Measurements from ENCODE around the gene RCC1. TPM values are rescaled to one million over a fixed set of nuclear protein-coding genes. Genes with fewer than 3 reads are reported as not detected.
"Not testable (repeated sequence)": the region's sequence is repeated elsewhere in the genome, so short reads cannot be mapped to it uniquely, and the experiment has no call there.

Gene RCC1
- total RNA-seq, 1 donor from 2014 or later = 4.1 TPM

DNA sequence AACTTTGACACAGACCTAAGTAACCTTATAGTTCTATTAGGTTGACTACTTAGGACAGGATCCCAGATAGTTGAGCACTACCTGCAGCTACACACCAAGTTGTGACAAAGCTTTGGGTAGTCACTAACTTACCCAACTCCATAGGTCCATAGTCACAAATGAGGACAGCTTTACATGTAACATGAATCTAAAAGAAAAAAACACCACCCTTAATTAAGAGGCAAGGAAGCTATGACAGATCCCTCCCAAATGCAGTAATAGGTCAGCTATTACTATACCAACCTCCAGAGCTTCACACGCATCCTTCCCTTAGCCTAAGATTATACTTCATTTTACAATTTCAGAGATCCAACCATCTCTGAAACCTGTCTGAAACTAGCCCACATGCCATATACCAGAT is 73.6 kb downstream of the RCC1 start:
- no peak for DNase-seq (ENCODE audit: low spot score)

DNA sequence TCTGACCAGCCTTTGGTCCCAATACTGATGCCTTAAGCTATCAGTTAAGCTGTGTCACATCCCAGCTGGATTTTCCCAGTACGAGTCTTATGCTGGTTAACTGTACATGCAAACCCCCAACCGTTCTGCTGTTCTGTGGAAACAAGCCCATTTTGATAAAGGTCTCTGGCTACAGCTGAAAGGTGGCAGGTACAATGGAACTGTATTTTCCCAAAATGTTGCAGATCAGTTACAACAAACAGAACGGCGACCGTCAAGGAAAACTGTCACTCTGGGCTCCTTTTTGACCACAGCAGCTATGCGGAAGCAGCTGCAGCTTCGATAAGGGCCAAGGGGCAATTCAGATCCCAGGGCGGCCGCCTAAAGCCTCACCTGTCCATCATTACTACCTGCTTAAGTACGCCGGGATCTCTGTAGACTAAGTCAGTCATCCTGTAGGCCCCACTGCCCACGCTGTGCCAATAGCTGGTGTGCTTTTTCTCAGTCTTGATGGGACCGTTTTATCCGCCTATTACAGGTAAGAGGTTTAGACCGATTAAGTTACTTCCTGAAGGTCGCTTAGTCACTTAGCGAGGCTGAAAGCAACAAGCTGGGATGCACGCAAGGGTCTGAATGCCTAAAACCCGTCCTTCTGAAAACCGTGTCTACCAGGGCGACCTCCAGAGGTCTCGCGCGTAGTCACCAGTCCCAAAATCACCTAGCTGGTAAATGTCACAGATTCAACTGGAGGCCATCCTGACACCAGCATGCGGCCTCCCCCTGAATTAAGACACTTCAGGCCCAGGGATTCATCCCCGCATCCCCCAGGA is 75.1 kb downstream of the RCC1 start:
- intact Hi-C loops (cut with DNase I) = loop anchor here (1.0 to 5.0 kb wide), 5 partner anchors 28 to 209 kb away; partner anchors contain the start of genes GMEB1, RCC1 and TRNAU1AP
- no peak for DNase-seq (ENCODE audit: low spot score)

More for the DNA sequence above, 73.6 kb downstream of the RCC1 start:
- intact Hi-C loops (cut with DNase I) = no loop called here

DNA sequence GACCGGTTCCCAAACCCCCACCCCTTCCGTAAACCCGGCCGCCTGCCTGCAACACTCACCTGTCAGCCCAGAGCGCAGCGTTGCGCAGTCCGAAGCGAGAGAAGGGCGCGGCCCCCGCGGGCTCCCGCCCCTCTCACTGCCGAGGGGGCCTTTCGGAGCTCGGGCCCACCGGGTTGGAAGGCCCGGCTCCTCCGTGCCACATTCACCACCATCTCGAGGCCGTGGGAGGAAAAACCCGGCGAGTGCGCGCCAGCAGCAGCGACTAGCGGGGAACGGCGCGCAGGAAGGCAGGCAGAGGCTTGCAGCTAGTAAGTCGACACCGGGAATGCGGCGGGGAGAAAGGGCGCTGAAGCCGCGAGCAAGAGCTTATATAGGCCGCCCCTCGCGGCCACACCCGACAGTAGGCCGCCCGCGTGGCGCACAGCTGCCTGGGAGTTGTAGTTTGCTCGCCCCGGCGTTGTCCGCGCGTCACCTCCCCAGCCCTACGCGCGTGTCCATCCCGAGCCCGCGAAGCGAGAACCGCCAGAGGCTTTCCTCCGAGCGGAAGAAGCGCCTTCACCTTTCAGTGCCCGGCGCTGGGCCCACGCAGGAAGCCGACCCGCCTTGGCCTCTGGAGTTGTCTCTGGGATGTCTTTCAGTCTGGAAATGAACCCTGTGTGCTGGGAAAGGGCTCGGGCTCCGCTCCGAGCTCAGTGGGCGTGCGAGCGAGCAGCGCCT is 75.8 kb downstream of the RCC1 start:
- DNase-seq (ENCODE audit: low spot score) = peak; percentile 96
- intact Hi-C loops (cut with DNase I) = loop anchor here (1.0 to 5.0 kb wide), 5 partner anchors 29 to 209 kb away; partner anchors contain the start of genes GMEB1, RCC1 and TRNAU1AP

DNA sequence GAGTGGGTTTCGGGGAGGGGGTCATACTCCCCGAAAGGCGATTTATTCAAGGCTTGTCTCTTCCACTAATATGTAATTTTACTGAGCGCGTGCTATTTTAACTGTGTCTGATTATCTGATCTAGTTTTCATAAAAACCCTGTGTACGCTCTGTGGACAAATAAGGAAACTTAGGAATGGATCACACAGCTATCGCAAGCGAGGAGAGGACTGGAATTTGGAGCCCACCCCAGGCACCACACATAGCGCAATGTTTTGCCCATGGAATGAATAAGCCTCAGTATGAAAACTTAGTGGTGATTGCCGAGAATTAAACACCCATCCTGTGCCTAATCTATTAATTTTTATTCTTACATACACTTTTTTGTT is 76.4 kb downstream of the RCC1 start:
- no peak for DNase-seq (ENCODE audit: low spot score)
- intact Hi-C loops (cut with DNase I) = loop anchor here (5.0 kb wide), 2 partner anchors 85 to 210 kb away; partner anchors contain the start of gene GMEB1

DNA sequence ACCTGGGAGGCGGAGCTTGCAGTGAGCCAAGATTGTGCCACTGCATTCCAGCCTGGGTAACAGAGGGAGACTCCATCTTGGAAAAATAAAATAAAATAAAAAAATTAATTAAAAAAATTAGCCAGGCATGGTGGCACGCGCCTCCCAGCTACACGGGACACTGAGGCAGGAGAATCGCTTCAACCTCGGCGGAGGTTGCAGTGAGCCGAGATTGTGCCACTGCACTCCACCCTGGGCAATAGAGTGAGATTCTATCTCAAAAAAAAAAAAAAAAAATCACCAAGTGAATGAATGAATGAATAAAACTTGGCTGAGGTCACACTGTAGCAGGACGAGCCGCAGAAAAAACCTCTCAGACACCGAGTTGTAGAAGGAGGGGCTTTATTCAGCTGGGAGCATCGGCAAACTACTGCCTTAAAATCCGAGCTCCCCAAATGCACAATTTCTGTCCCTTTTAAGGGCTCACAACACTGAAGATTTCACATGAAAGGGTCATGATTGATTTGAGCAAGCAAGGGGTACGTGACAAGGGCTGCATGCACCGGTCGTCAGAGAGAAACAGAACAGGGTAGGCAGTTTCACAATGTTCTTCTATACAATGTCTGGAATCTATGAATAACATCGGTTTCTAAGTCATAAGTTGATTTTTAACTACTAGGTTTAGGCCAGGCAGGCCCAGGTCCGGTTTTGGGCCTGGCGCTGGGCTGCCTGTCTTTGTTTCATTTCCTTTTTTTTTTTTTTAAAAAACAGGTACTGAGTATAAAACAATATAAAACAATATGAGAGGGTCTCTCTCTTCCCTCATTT is 80.9 kb downstream of the RCC1 start:
- intact Hi-C loops (cut with DNase I); DNase-seq (ENCODE audit: low spot score): not testable (repeated sequence)

Other genes with a start within 250 kb of the RCC1 start
- gene SESN2, start 246.5 kb upstream of the RCC1 start, total RNA-seq = 4.7 TPM
- gene MED18, start 177.0 kb upstream of the RCC1 start, total RNA-seq = 10.3 TPM
- 18.0 TPM for gene PHACTR4, start 136.3 kb upstream of the RCC1 start, total RNA-seq
- 17.6 TPM for gene TRNAU1AP, start 47.0 kb downstream of the RCC1 start, total RNA-seq
- 1.1 TPM for gene RAB42, start 86.2 kb downstream of the RCC1 start, total RNA-seq
- gene TAF12, start 137.0 kb downstream of the RCC1 start, total RNA-seq = 17.3 TPM
- gene RNU11, start 142.6 kb downstream of the RCC1 start, total RNA-seq = not detected
- gene GMEB1, start 162.7 kb downstream of the RCC1 start, total RNA-seq = 8.2 TPM
- gene YTHDF2, start 230.9 kb downstream of the RCC1 start, total RNA-seq = 44.4 TPM

Data from cardiac septum (tissue), 1 donor.